HUDEP-2 (cell line): Measurements from ENCODE around the gene MATR3.
A peak's percentile ranks its signal among the peaks of the same experiment; 100 is the strongest.
"Not testable (repeated sequence)": the region's sequence is repeated elsewhere in the genome, so short reads cannot be mapped to it uniquely, and the experiment has no call there.

ENCODE experiments used
- DNase-seq, 76 experiments: peaks; one replicate each; lab custom pipeline; 2025; ENCODE audit not compliant: unreplicated experiment in 76 of 76; lab: John Stamatoyannopoulos, UW

Gene MATR3, protein sequence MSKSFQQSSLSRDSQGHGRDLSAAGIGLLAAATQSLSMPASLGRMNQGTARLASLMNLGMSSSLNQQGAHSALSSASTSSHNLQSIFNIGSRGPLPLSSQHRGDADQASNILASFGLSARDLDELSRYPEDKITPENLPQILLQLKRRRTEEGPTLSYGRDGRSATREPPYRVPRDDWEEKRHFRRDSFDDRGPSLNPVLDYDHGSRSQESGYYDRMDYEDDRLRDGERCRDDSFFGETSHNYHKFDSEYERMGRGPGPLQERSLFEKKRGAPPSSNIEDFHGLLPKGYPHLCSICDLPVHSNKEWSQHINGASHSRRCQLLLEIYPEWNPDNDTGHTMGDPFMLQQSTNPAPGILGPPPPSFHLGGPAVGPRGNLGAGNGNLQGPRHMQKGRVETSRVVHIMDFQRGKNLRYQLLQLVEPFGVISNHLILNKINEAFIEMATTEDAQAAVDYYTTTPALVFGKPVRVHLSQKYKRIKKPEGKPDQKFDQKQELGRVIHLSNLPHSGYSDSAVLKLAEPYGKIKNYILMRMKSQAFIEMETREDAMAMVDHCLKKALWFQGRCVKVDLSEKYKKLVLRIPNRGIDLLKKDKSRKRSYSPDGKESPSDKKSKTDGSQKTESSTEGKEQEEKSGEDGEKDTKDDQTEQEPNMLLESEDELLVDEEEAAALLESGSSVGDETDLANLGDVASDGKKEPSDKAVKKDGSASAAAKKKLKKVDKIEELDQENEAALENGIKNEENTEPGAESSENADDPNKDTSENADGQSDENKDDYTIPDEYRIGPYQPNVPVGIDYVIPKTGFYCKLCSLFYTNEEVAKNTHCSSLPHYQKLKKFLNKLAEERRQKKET

GRCh38 chr5:139293507-139294373, at the start of gene MATR3:
MATR3 (plus strand) TSS chr5:139293740; CDS start chr5:139307416, 13,676 bp downstream.
- DNase-seq = peak; percentile 31 to 95 (median 88)

DNA sequence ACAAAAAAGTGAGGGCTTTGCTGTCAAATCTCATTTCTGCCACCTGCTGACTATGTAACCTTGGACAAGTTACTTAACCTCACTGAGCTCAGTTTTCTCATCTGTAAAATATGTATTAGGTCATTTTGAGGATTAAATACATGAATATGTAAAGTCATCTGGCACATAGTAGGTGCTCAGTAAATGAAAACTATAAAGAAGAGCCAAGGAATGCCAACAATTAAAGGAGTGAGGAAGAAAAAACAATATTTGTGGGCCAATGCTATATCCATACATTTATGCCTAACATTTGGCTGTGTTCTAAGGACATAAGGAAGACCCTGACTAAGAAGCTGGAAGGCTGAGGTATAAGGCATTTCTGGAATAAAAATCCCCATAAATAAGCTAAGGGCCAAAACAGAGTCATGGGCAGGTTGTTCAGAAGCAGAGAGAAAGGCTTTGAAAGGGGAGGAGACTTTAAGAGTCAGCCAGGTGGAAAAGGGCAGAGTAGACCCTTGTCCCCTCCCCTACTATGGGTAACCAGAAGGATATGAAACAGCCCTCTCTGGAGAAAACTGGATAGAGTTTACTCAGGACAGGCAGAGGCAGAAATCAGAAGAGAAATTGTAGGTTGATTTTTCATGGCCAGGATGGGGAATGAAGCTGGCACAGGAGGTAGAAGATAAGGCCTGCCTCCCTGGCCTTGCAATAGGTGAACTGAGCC, 47.8 kb upstream of the MATR3 start:
- DNase-seq = no peak

DNA sequence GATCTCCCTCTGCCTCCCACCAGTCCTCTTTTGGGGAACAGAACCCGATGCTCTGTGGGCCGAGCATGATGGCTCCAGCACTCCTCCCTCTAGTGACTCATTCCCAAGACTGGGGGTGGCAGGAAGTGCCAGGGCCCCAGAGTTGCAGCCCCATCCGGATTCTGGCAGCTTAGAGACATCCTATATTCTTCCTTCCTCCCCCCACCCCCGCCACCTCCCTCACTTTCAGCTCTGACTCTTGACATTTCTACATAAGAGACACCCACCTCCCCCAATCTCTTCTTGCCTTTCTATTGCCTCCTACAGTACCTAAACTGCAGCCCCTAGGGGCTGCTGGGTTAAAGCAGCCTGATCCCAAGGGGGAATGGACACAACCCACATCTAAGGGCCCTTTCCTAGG, 47.1 kb upstream of the MATR3 start:
- peak in 20 of 76 experiments; percentile 3 to 51 (median 20) for DNase-seq

GRCh38 chr5:139248826-139249453, 44.6 kb upstream of the MATR3 start:
- no peak for DNase-seq

DNA sequence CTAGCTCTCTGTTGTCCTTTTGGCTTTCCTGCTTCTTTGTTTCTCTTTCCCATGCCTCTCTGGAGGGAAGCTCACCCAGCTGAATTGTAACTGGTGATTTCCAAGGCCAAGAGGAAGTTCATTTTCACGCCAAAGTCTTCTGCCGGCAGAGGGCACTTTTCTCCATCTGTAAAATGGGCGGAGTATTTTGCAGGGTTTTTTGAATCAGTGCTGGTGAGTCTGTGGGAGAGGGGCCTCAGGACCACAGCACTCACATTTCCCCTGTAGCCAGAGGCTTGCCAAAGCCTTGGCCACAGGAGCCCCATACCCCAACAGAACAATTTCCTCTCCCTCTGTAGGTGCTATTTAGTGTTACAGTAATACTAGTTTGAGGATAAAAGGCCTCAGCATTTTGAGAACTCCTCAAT, 42.3 kb upstream of the MATR3 start:
- DNase-seq = peak in 10 of 76 experiments; percentile 5 to 28 (median 12)

GRCh38 chr5:139251695-139252288, 41.7 kb upstream of the MATR3 start:
- no peak for DNase-seq

DNA sequence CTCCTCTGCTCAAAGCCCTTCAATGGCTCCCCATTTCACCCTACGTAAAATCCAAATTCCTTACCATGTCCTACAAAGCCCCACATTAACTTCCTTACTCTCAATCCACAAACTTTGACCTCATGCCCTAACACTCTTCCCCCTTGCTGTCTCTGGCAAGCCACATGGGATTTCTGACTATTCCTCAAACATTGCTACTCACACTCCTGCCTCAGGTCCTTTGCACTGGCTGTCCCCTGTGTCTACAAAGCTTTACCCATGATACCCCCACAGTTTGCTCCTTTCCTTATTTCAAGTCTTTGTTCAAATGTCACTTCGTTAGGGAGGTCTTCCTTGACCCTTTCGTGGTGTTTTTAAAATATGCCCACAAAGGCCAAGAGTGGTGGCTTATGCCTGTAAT, 40.4 kb upstream of the MATR3 start:
- DNase-seq = no peak

DNA sequence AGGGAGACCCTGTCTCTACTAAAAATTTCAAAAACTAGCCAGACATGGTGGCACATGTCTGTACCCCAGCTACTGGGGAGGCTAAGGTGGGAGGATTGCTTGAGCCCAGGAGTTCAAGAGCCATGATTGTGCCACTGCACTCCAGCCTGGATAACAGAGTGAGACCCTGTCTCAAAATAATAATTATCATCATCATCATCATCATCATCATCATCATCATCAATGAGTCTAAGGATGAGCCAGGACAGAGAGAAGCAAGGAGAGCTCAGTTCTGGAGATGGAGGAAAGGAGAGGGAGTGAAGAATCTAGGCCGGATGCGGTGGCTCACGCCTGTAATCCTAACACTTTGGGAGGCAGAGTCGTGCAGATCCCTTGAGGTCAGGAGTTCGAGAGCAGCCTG, 36.7 kb upstream of the MATR3 start:
- no peak for DNase-seq

DNA sequence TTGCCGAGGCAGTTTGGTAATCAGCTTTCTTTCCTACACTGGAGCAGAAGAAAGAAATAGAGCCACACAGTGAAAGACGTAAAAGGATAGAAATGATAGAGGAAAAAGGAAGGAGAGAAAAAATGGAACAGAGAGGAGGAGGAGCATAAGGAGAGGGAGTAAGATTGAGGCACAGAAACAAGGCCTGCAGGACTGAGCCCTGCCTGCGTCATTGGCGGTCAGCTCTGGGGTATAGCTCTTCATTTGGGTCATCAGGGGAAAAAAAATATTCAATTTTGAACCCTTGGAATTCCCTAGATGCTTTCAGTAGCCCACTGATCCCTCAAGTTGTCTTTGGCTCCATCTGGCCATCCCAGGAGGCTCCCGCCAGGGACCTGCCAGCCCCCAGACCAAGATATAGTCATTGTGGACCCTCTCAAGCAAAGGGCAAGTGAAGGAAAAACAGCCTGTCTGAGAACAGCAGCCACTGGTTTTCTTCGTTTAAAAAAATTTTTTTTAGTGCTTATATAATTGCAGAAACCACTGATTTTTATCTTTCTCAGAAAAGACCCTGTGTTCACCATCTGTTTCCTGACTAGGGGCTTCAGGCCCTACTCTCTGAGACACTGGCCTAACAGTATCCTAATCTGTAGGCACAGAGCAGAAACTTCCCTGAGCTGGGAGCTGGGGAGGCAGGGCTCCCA, 31.3 kb upstream of the MATR3 start:
- no peak for DNase-seq

- DNase-seq = peak in 69 of 76 experiments; percentile 22 to 85 (median 64)
These were observed 30.6 kb upstream of the MATR3 start for GRCh38 chr5:139262742-139263445.

DNA sequence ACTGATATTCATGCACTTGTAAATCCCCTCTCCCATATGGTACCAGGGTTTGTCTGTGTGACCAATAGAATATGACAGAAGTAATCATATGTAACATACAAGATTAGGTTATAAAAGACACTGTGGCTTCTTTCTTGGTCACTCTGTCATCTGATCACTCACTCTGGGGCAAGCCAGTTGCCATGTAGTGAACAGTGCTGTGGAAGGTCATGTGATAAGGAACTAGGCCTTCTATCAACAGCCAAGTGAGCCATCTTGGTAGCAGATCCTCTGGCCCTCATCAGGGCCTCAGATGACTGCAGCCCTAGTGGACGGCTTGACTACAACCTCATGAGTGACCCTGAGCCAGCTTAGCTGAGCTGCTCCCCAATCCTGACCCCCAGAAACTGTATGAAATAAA, 30.0 kb upstream of the MATR3 start:
- peak in 13 of 76 experiments; percentile 13 to 64 (median 36) for DNase-seq

- DNase-seq = peak in 26 of 76 experiments; percentile 9 to 66 (median 34)
These were observed 29.6 kb upstream of the MATR3 start for GRCh38 chr5:139263946-139264345.

DNA sequence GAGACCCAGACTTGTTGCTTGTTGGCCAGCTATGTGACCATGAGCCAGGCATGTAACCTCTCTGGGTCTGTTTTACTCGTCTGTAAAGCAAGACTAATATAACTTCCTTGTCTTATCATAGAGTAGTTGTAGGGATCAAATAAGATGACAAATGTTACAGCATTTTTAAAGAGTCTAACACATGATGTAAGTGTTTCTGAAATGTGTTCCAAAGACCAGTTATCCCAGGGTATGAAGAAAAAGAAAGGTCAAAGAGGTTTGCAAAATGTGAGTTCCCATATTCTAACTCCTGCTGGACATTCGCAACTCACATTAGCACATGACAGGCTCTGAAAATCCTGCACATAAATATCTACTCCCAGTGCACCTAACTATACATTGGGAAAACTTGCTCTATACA, 28.5 kb upstream of the MATR3 start:
- no peak for DNase-seq

DNA sequence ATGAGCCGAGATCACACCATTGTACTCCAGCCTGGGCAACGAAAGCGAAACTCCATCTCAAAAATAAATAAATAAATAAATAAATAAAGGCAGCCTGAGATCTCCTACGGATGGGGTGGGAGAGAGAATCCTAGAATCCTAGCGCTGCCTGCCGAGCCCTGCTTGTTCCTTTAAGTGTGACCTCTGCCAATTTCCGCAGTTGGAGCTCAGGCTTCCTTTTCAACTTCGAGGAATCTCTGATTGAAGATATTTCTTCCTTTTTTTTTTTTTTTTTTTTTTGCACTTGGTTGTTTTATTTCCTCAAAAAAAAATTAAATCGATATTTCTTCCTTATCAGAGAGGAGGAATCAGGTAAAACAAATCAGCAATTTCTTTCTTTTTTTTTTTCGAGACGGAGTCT, 27.3 kb upstream of the MATR3 start:
- no peak for DNase-seq

DNA sequence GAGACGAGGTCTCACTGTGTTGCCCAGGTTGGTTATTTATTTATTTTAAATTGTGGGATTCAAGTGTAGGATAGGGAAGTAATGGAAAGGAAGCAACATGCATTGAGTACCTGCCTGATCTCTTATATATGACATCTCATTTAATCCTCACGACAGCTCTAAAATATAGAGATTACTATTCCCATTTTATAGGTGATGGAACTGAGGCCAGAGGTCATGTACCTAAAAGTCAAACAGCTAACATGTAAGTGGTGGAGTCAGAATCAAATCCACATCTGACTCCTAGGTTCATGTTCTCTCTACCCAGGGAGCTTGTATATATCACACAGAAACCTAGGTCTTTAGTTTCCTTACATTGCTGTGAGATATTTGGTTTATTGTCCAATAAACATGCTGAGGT, 26.1 kb upstream of the MATR3 start:
- no peak for DNase-seq

GRCh38 chr5:139268364-139269202, 25.0 kb upstream of the MATR3 start:
- peak in 1 of 76 experiments; percentile 16 for DNase-seq

DNA sequence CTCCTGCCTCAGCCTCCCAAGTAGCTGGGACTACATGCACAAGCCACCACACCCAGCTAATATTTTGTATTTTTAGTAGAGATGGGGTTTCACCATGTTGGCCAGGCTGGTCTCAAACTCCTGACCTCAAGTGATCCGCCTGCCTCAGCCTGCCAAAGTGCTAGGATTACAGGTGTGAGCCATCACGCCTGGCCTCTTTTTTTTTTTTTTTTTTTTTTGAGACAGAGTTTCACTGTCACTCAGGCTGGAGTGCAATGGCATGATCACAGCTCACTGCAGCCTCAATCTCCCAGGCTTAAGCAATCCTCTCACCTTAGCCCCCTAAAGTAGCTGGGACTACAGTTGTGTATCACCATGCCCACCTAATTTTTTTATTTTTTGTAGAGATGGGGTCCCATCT, 22.8 kb upstream of the MATR3 start:
- not testable (repeated sequence) for DNase-seq
